CD4-positive, alpha-beta T cell (primary cell): ENCODE results near the gene NLK. TPM values are rescaled to one million over a fixed set of nuclear protein-coding genes. Genes with fewer than 3 reads are reported as not detected.
"Not testable (repeated sequence)": the region's sequence is repeated elsewhere in the genome, so short reads cannot be mapped to it uniquely, and the experiment has no call there.

Experiments used
- ATAC-seq: fragments of 200-7000 bp; cut with Tn5 transposase; one replicate; pipeline ENCODE4 v1.10.0; 2022; ENCODE audit warnings: mild to moderate bottlenecking; ENCODE audit not compliant: poor library complexity
- CTCF ChIA-PET: fragments of 350-600 bp; sonication (Branson Sonifier 250); formaldehyde crosslinking; loops from one replicate; lab custom pipeline; 2021; ENCODE audit warnings: antibody characterized with exemption, inconsistent platforms; lab: Charles Lee
- POLR2A ChIA-PET: fragments of 350-600 bp; sonication (Branson Sonifier 250); formaldehyde crosslinking; loops from one replicate; lab custom pipeline; 2021; ENCODE audit warnings: antibody characterized with exemption, inconsistent platforms; lab: Charles Lee
- DNase-seq, 14 experiments: peaks; one replicate each; pipeline ENCODE4 v3.0.0-alpha.2; 2013 to 2020; ENCODE audit warnings: mixed read lengths in 2 of 14
- H3K27ac ChIP-seq, 2 donors: one replicate each; pipeline versions ENCODE4 v1.5.1 to v1.7.0; 2013; ENCODE audit warnings: low read length in 2 of 2, low read depth in 1 of 2, mild to moderate bottlenecking in 1 of 2
- H3K27me3 ChIP-seq, 2 experiments: 1 replicate in 1 of 2; 2 replicates in 1 of 2; pipeline versions ENCODE4 v1.6.1 to v1.7.0; 2013; ENCODE audit warnings: low read length in 2 of 2, control low read depth in 1 of 2, mild to moderate bottlenecking in 1 of 2, moderate library complexity in 1 of 2; ENCODE audit not compliant: insufficient read depth in 2 of 2, control insufficient read depth in 1 of 2
- H3K36me3 ChIP-seq: one replicate; pipeline ENCODE4 v1.6.1; 2013; ENCODE audit warnings: low read length, control low read depth; ENCODE audit not compliant: insufficient read depth
- H3K4me1 ChIP-seq: one replicate; pipeline ENCODE4 v1.6.1; 2013; ENCODE audit warnings: low read length, control low read depth; ENCODE audit not compliant: insufficient read depth
- H3K4me3 ChIP-seq: one replicate; pipeline ENCODE4 v1.5.1; 2013; ENCODE audit warnings: mild to moderate bottlenecking, low read length, moderate library complexity
- H3K9me3 ChIP-seq, 2 experiments: 1 replicate in 1 of 2; 2 replicates in 1 of 2; pipeline versions ENCODE4 v1.6.1 to v1.7.0; 2013; ENCODE audit warnings: low read length in 2 of 2, mild to moderate bottlenecking in 2 of 2, control low read depth in 1 of 2, moderate library complexity in 1 of 2; ENCODE audit not compliant: control insufficient read depth in 1 of 2, insufficient read depth in 1 of 2
- H3K27ac Mint-ChIP-seq: one replicate; pipeline ENCODE4 v1.8.0; 2020; ENCODE audit warnings: mixed read lengths
- H3K27me3 Mint-ChIP-seq: one replicate; pipeline ENCODE4 v1.8.0; 2021; ENCODE audit warnings: mixed read lengths
- H3K36me3 Mint-ChIP-seq: one replicate; pipeline ENCODE4 v1.8.0; 2021; ENCODE audit warnings: low read depth, mixed read lengths
- H3K4me1 Mint-ChIP-seq: one replicate; pipeline ENCODE4 v1.8.0; 2021; ENCODE audit warnings: low read depth, mixed read lengths
- H3K4me3 Mint-ChIP-seq: one replicate; pipeline ENCODE4 v1.8.0; 2020; ENCODE audit warnings: mild to moderate bottlenecking, mixed read lengths
- H3K9me3 Mint-ChIP-seq: one replicate; pipeline ENCODE4 v1.8.0; 2020; ENCODE audit warnings: mixed read lengths
- CTCF ChIP-seq: fragments of 200-600 bp; IDR thresholded peaks from one replicate; pipeline ENCODE4 v1.8.0; 2022; ENCODE audit warnings: antibody characterized with exemption, mild to moderate bottlenecking
- intact Hi-C, 2 experiments: fragments of 100-400 bp; cut with DNase I in 1 of 2; cut with micrococcal nuclease in 1 of 2; formaldehyde crosslinking; loops; one replicate each; pipeline versions ENCODE4 v1.15.1 to v1.9.0; 2023 to 2025; cut with DNase I, micrococcal nuclease
- total RNA-seq, 174 experiments: library from RNA in 2 of 174; stranded (reverse) in 2 of 174; gene quantifications; one replicate each; pipeline ENCODE4 v1.2.3 and lab custom pipeline; 2021 to 2026

Gene NLK
- total RNA-seq, 2 experiments from 2014 or later, result 6.8 to 7.7 TPM

- POLR2A ChIA-PET, result no interaction called here
- H3K27me3 ChIP-seq, result no peaks in the 10 kb centered on the region
- TF ChIP-seq CTCF, result no peak
- Mint-ChIP-seq H3K27ac (no peak overlapping the region), H3K9me3 (no peaks in the 10 kb centered on the region), H3K4me3 (no peak overlapping the region), H3K27me3 (no peaks in the 10 kb centered on the region), H3K36me3 (peaks cover 9% of the 10 kb centered on the region), H3K4me1 (no peaks in the 10 kb centered on the region)
- no peaks in the 10 kb centered on the region for H3K9me3 ChIP-seq
- H3K27ac ChIP-seq, result no peak overlapping the region
- intact Hi-C loops, result no loop called here
- CTCF ChIA-PET, result no interaction called here
- DNase-seq (no peak), ATAC-seq (no peak)
- no peaks in the 10 kb centered on the region for H3K4me1 ChIP-seq
- no peaks in the 10 kb centered on the region for H3K36me3 ChIP-seq
- no peak overlapping the region for H3K4me3 ChIP-seq
These were observed 54.8 kb downstream of the NLK start for GRCh38 chr17:28097254-28097653.

DNA sequence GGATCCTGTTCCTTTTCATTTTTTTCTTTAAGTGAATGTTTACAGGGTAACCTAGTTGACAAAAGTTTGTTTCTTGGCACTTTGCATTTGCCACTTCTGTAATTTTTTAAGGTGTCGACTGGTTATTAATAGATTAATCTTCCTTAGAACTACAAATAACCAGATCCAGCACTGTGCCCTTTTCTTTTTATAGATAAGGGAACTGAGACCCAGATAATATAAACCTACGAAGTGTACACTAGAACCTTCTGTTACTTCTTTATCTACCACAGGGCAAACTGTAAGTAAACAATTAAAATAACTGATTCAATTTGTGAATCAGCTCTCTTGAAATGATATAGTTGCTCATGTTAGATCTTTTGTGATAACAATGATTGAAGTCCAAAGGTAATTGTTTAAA lies 55.4 kb downstream of the NLK start:
- H3K4me3 Mint-ChIP-seq, result no peak overlapping the region
- intact Hi-C loops, result no loop called here
- ATAC-seq, result no peak
- ChIA-PET CTCF (no interaction called here), POLR2A (no interaction called here)
- no peak overlapping the region for H3K4me3 ChIP-seq
- no peak for DNase-seq
- peaks cover 13% of the 10 kb centered on the region for H3K36me3 Mint-ChIP-seq
- no peak overlapping the region for H3K27ac ChIP-seq
- H3K27me3 ChIP-seq, result no peaks in the 10 kb centered on the region
- no peak overlapping the region for H3K27ac Mint-ChIP-seq
- no peaks in the 10 kb centered on the region for H3K4me1 Mint-ChIP-seq
- no peaks in the 10 kb centered on the region for H3K9me3 ChIP-seq
- no peak for TF ChIP-seq CTCF
- no peaks in the 10 kb centered on the region for H3K4me1 ChIP-seq
- no peaks in the 10 kb centered on the region for H3K36me3 ChIP-seq
- H3K9me3 Mint-ChIP-seq, result no peaks in the 10 kb centered on the region
- no peaks in the 10 kb centered on the region for H3K27me3 Mint-ChIP-seq

GRCh38 chr17:28098591-28098990 lies 56.1 kb downstream of the NLK start:
- DNase-seq, CTCF ChIA-PET, H3K9me3 Mint-ChIP-seq, intact Hi-C loops, H3K4me3 Mint-ChIP-seq, H3K27me3 Mint-ChIP-seq, H3K9me3 ChIP-seq, H3K27ac Mint-ChIP-seq, H3K27ac ChIP-seq, H3K36me3 ChIP-seq, POLR2A ChIA-PET, H3K4me1 Mint-ChIP-seq, H3K27me3 ChIP-seq, H3K4me3 ChIP-seq, ATAC-seq, H3K4me1 ChIP-seq: not testable (repeated sequence)
- H3K36me3 Mint-ChIP-seq, result peaks cover 13% of the 10 kb centered on the region

GRCh38 chr17:28100251-28100650 lies 57.8 kb downstream of the NLK start:
- no peaks in the 10 kb centered on the region for H3K9me3 Mint-ChIP-seq
- CTCF ChIA-PET, result no interaction called here
- no peak for TF ChIP-seq CTCF
- no peaks in the 10 kb centered on the region for H3K36me3 ChIP-seq
- POLR2A ChIA-PET, result no interaction called here
- H3K27me3 ChIP-seq, result no peaks in the 10 kb centered on the region
- H3K4me3 Mint-ChIP-seq, result no peak overlapping the region
- H3K27me3 Mint-ChIP-seq, result no peaks in the 10 kb centered on the region
- no peak overlapping the region for H3K27ac Mint-ChIP-seq
- H3K27ac ChIP-seq, result no peak overlapping the region
- peaks cover 13% of the 10 kb centered on the region for H3K36me3 Mint-ChIP-seq
- H3K4me1 Mint-ChIP-seq, result no peaks in the 10 kb centered on the region
- H3K4me1 ChIP-seq, result no peaks in the 10 kb centered on the region
- DNase-seq, result no peak
- intact Hi-C loops, result no loop called here
- ATAC-seq, result no peak
- no peaks in the 10 kb centered on the region for H3K9me3 ChIP-seq
- H3K4me3 ChIP-seq, result no peak overlapping the region
